Measurements from ENCODE around the gene ZHX3. TPM values are rescaled to one million over a fixed set of nuclear protein-coding genes. Genes with fewer than 3 reads are reported as not detected.

ZHX3 gene
- total RNA-seq, 1 experiment from 2014 or later, result 9.6 TPM

DNA sequence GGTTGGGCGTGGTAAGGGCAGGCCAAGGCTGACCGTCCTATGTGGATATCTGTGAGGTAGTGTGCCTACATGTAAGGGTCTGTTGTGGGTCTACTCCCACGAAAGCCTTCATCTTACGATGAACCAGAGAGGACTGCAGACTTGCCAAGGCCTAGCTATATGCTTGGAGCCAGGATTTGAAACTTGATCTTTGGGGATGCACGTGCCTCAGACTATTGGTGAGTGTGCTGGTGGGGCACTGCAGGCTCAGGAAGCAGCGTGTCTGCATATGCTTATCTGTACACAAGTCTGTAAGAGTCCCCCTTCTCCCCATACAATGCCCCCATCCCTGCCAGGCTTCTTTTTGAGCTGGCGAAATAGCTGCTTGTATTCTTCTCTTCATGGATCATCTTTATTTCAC lies 162.3 kb downstream of the ZHX3 start (continued):
- TF ChIP-seq, protein P1, sequence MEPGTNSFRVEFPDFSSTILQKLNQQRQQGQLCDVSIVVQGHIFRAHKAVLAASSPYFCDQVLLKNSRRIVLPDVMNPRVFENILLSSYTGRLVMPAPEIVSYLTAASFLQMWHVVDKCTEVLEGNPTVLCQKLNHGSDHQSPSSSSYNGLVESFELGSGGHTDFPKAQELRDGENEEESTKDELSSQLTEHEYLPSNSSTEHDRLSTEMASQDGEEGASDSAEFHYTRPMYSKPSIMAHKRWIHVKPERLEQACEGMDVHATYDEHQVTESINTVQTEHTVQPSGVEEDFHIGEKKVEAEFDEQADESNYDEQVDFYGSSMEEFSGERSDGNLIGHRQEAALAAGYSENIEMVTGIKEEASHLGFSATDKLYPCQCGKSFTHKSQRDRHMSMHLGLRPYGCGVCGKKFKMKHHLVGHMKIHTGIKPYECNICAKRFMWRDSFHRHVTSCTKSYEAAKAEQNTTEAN (CRISPR knock-in tag; IDR thresholded peaks at IDR 0.05), result no peak
- TF ChIP-seq SMAD4 (CRISPR knock-in tag; IDR thresholded peaks at IDR 0.05) (no peak), NR2C2 (CRISPR knock-in tag; IDR thresholded peaks at IDR 0.05) (no peak), NR1H2 (CRISPR knock-in tag; IDR thresholded peaks at IDR 0.05) (no peak), ZNF317 (CRISPR knock-in tag; IDR thresholded peaks at IDR 0.05; ENCODE audit: borderline replicate concordance, low read depth) (no peak), FOXK1 (CRISPR knock-in tag; IDR thresholded peaks at IDR 0.05) (no peak)
- TF ChIP-seq, protein P2, sequence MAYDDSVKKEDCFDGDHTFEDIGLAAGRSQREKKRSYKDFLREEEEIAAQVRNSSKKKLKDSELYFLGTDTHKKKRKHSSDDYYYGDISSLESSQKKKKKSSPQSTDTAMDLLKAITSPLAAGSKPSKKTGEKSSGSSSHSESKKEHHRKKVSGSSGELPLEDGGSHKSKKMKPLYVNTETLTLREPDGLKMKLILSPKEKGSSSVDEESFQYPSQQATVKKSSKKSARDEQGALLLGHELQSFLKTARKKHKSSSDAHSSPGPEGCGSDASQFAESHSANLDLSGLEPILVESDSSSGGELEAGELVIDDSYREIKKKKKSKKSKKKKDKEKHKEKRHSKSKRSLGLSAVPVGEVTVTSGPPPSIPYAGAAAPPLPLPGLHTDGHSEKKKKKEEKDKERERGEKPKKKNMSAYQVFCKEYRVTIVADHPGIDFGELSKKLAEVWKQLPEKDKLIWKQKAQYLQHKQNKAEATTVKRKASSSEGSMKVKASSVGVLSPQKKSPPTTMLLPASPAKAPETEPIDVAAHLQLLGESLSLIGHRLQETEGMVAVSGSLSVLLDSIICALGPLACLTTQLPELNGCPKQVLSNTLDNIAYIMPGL (CRISPR knock-in tag; IDR thresholded peaks at IDR 0.05), result no peak

DNA sequence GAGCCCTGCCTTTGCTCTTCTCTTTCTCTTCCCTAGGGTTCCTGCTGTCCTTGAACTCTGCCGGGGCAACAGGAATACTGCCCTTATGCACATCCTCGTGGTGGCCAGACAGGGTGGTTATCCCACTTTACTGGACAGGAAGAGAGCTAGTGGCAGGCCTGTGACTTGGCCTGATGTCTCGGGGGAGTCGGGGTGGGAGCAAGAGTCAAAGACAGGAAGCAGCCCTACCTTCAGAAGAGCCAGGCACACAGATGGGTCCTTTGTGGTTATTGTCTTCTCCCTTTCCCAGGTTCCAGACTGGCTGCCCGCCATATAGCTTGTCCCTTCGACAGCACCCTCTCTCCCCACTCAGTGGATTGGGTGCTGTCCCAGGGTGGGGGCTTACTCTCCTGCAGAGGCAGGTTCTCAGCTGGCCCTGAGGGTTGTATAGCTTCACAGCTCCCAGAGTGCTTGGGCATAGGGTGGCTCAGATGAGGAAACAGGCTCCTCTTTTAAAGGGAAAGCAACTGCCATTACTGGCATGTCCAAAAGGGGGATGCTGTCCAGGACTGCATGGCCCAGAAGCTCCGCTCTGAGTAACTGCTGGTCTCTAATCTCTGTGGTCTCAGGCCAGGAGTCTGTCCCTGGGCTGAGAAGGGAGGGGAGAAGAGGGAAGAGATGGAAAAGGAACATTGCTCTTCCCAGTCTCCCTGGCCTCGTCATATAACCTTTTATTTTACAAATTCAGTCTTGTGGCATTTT lies 162.9 kb downstream of the ZHX3 start:
- peaks cover 58% of the 10 kb centered on the region for H3K4me1 Mint-ChIP-seq
- no peaks in the 10 kb centered on the region for H3K27me3 Mint-ChIP-seq (ENCODE audit: low read depth)
- ChIA-PET CTCF (interaction anchor here (1.0 to 2.4 kb wide), 4 partner anchors 18 to 186 kb away, joined by 3 to 20 read pairs (median 8); partner anchors contain the start of gene LPIN3), POLR2A (no interaction called here)
- peaks cover 5% of the 10 kb centered on the region for H3K36me3 Mint-ChIP-seq
- H3K9me3 Mint-ChIP-seq, result no peaks in the 10 kb centered on the region
- no peak for TF ChIP-seq PRRX2 (CRISPR knock-in tag; IDR thresholded peaks at IDR 0.05)
- DNase-seq (ENCODE audit: low spot score), result no peak
- no peak for ATAC-seq
- peak overlapping the region; percentile 81 for H3K27ac Mint-ChIP-seq
- H3K4me3 Mint-ChIP-seq, result no peak overlapping the region

DNA sequence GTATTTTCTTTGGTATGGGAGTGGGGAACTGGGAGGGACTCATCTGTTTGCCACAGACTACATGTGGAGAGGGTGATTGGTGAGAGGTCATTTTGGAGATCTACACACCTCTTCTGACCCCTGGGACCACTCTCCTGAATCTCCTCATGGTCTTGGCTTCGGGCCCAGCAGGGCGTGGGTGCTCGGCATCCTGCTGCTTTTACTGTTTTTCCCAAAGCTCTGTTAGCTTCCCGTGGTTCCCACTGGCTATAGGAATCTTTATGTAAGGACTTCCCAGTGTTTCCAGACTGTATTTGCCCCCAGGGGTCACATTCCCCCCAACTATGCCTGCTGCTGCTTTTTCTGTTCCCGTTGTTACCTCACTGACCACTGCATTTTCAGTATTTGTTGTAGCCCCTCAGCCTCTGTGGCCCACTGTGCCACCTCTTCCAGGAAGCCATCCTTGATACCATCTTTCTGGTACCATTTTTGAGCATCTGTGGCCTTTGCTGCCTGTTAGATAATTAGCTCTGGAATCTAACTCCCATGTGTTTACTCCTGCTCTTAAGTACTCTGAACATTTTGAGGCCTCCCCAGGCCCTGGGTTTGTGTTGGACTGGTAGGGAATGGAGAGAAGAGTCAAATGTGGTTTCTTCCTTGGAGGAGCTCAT lies 165.3 kb downstream of the ZHX3 start:
- TF ChIP-seq TEAD1 (CRISPR knock-in tag; IDR thresholded peaks at IDR 0.05) (no peak), NR3C1 (CRISPR knock-in tag; conservative IDR thresholded peaks at IDR 0.05; ENCODE audit: low read depth) (no peak), ZNF423 (CRISPR knock-in tag; IDR thresholded peaks at IDR 0.05) (peak; percentile 49; the same call in 1 of the 2 replicates)
- TF ChIP-seq, protein P3, sequence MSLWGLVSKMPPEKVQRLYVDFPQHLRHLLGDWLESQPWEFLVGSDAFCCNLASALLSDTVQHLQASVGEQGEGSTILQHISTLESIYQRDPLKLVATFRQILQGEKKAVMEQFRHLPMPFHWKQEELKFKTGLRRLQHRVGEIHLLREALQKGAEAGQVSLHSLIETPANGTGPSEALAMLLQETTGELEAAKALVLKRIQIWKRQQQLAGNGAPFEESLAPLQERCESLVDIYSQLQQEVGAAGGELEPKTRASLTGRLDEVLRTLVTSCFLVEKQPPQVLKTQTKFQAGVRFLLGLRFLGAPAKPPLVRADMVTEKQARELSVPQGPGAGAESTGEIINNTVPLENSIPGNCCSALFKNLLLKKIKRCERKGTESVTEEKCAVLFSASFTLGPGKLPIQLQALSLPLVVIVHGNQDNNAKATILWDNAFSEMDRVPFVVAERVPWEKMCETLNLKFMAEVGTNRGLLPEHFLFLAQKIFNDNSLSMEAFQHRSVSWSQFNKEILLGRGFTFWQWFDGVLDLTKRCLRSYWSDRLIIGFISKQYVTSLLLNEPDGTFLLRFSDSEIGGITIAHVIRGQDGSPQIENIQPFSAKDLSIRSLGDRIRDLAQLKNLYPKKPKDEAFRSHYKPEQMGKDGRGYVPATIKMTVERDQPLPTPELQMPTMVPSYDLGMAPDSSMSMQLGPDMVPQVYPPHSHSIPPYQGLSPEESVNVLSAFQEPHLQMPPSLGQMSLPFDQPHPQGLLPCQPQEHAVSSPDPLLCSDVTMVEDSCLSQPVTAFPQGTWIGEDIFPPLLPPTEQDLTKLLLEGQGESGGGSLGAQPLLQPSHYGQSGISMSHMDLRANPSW (CRISPR knock-in tag; conservative IDR thresholded peaks at IDR 0.05; ENCODE audit: low read depth), result no peak
- ChIA-PET POLR2A (interaction anchor here (0.7 kb wide), 1 partner anchor 12 kb away, joined by 3 read pairs; no protein-coding TSS in a partner anchor), CTCF (interaction anchor here (0.8 to 5.3 kb wide), 4 partner anchors 17 to 187 kb away, joined by 3 to 41 read pairs (median 8); no protein-coding TSS in a partner anchor)
- no peaks in the 10 kb centered on the region for H3K27me3 Mint-ChIP-seq (ENCODE audit: low read depth)
- ATAC-seq (no peak), DNase-seq (ENCODE audit: low spot score) (no peak)
- H3K4me3 Mint-ChIP-seq, result no peak overlapping the region
- peak overlapping the region; percentile 54 for H3K27ac Mint-ChIP-seq
- H3K4me1 Mint-ChIP-seq, result peaks cover 57% of the 10 kb centered on the region
- no peaks in the 10 kb centered on the region; the same call in 1 of the 2 replicates for H3K36me3 Mint-ChIP-seq
- H3K9me3 Mint-ChIP-seq, result no peaks in the 10 kb centered on the region

Data from WTC11 (cell line).